PC-9 (cell line): Measurements from ENCODE around the gene SLC45A3. TPM values are rescaled to one million over a fixed set of nuclear protein-coding genes. Genes with fewer than 3 reads are reported as not detected.

Source experiments
- BruUV-seq: library from RNA; stranded (reverse); fragments of 400-500 nt; replicated peaks from 2 replicates; lab custom pipeline; 2021; lab: Mats Ljungman, UMichigan
- CTCF ChIA-PET: fragments of 300-600 bp; sonication (Branson Sonifier 250); formaldehyde crosslinking; loops from one replicate; lab custom pipeline; 2022; ENCODE audit warnings: antibody characterized with exemption; lab: Charles Lee
- POLR2A ChIA-PET: fragments of 300-600 bp; sonication (Branson Sonifier 250); formaldehyde crosslinking; loops from one replicate; lab custom pipeline; 2022; ENCODE audit warnings: antibody characterized with exemption; ENCODE audit not compliant: unreplicated experiment; lab: Charles Lee
- DNase-seq, 2 experiments: peaks; one replicate each; pipeline versions ENCODE4 v3.0.0 to v3.0.0-alpha.2; 2015 to 2022; ENCODE audit warnings: mixed read lengths in 1 of 2
- H2AFZ ChIP-seq: fragments of 200-600 bp; sonication (generic); 2 replicates; pipeline ENCODE4 v1.8.1; 2017; ENCODE audit warnings: antibody characterized with exemption
- H3F3A ChIP-seq: fragments of 200-600 bp; sonication (generic); 2 replicates; pipeline ENCODE4 v1.8.1; 2017; ENCODE audit warnings: antibody characterized with exemption, mild to moderate bottlenecking, low read depth; ENCODE audit not compliant: insufficient read depth
- H3K27ac ChIP-seq: fragments of 200-600 bp; sonication (generic); 2 replicates; pipeline ENCODE4 v1.6.1; 2016; ENCODE audit warnings: mixed run types
- H3K27me3 ChIP-seq: fragments of 200-600 bp; sonication (generic); 2 replicates; pipeline ENCODE4 v1.6.1; 2016; ENCODE audit warnings: low read depth, mixed run types; ENCODE audit not compliant: insufficient read depth
- H3K36me3 ChIP-seq: fragments of 200-600 bp; sonication (generic); 2 replicates; pipeline ENCODE4 v1.6.1; 2016; ENCODE audit warnings: low read depth, mixed run types
- H3K4me1 ChIP-seq: fragments of 200-600 bp; sonication (generic); replicated peaks from 2 replicates; pipeline ENCODE4 v1.6.1; 2016; ENCODE audit warnings: mixed run types; ENCODE audit not compliant: insufficient read depth
- H3K4me2 ChIP-seq: fragments of 200-600 bp; sonication (generic); 2 replicates; pipeline ENCODE4 v1.6.1; 2017; ENCODE audit warnings: mixed run types
- H3K4me3 ChIP-seq: fragments of 200-600 bp; sonication (generic); 2 replicates; pipeline ENCODE4 v1.6.1; 2016; ENCODE audit warnings: mixed run types
- H3K79me2 ChIP-seq: fragments of 200-600 bp; sonication (generic); 2 replicates; pipeline ENCODE4 v1.6.1; 2017; ENCODE audit warnings: low read depth, mixed run types
- H3K9me2 ChIP-seq: fragments of 200-600 bp; sonication (generic); 2 replicates; pipeline ENCODE4 v1.8.1; 2017; ENCODE audit warnings: mild to moderate bottlenecking; ENCODE audit not compliant: insufficient read depth
- H3K9me3 ChIP-seq: fragments of 200-600 bp; sonication (generic); 2 replicates; pipeline ENCODE4 v1.8.1; 2016; ENCODE audit warnings: low read depth; ENCODE audit not compliant: insufficient read depth
- H4K20me1 ChIP-seq: fragments of 200-600 bp; sonication (generic); 2 replicates; pipeline ENCODE4 v1.8.1; 2017; ENCODE audit not compliant: insufficient read depth
- CTCF ChIP-seq: fragments of 200-600 bp; sonication (generic); conservative IDR thresholded peaks from 2 replicates; pipeline ENCODE4 v1.6.1; 2017; ENCODE audit warnings: mixed run types, antibody characterized with exemption, mild to moderate bottlenecking, moderate library complexity
- EZH2 ChIP-seq: fragments of 200-600 bp; sonication (generic); IDR thresholded peaks from 2 replicates; pipeline ENCODE4 v1.8.0; 2017; ENCODE audit warnings: antibody characterized with exemption, low read depth
- intact Hi-C: fragments of 100-400 bp; cut with micrococcal nuclease; formaldehyde crosslinking; loops from one replicate; pipeline ENCODE4 v1.10.0; 2022; ENCODE audit not compliant: unreplicated experiment
- total RNA-seq: library from RNA; stranded (reverse); gene quantifications from 2 replicates; pipeline ENCODE4 v1.2.3, GENCODE V29; 2021

The SLC45A3 gene
- total RNA-seq, 1 experiment from 2014 or later = 19.9 TPM

DNA sequence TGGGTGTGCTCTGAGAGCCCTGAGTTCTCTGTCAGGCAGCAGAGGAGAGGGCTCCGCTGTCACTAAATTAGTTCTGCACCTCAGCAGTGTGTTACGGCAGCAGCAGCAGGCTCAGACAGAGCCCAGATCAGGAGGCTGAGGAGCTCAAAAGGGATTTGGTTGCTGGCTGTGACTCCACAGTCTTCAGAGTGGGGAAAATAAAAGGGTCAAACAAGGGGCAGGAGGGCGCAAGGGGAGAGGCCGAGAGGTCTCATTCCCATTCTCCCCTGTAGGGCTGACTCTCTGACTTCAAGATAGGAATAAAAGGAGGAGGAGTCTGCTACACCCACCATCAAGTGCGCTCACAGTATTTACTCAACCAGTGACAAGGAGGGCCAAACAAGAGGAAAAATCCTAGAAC is 9.2 kb upstream of the SLC45A3 start:
- Histone ChIP-seq H2AFZ (no peak overlapping the region), H3K4me1 (peaks cover 23% of the 10 kb centered on the region), H3K4me2 (no peak overlapping the region), H3K9me3 (no peaks in the 10 kb centered on the region), H3K9me2 (no peaks in the 10 kb centered on the region), H3F3A (peaks cover 23% of the 10 kb centered on the region; the same call in 1 of the 2 replicates), H3K79me2 (no peaks in the 10 kb centered on the region), H3K4me3 (no peak overlapping the region), H3K36me3 (no peaks in the 10 kb centered on the region), H4K20me1 (no peaks in the 10 kb centered on the region), H3K27ac (peak overlapping the region; percentile 45; the same call in 1 of the 2 replicates), H3K27me3 (no peaks in the 10 kb centered on the region)
- intact Hi-C loops = no loop called here
- no peak for TF ChIP-seq CTCF
- no TSS peak for BruUV-seq
- CTCF ChIA-PET = no interaction called here
- no peak for DNase-seq
- POLR2A ChIA-PET = no interaction called here

DNA sequence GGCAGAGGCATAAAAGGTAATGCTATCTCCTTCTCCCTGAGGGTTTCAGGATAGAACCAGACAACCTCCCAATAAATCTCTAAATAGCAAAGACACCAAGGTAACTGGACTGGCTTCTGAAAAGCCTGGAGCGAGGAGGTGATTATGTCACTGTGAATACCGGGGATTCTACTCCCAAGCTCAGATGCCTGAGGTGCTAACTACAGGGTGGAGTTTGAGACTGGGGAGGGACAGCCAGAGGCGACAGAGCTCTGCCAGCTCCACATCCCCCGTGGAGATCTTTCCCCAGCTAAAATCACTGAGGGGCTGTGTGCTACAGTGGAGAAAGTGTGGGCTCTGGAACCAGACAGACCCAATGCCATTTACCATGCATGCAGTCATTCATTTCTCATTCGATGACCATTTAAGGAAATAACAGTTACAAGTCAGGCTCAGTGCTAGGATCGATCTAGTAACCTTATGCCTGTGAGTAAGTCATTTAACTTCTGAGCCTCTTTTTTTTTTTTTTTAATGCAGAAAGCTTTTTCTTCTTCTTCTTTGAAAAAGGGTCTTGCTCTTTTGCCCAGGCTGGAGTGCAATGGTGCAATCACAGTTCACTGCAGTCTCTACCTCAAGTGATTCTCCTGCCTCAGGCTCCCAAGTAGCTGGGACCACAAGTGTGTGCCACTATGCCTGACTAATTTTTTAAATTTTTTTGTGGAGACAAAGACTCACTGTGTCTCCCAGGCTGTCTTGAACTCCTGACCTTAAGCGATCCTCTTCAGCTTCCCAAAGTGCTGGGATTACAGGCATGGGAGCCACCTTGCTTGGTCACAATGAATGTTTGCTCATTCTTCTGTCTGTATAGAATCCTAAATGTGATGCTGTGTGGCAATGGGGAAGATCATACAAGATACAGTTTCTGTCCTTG is 8.1 kb upstream of the SLC45A3 start:
- BruUV-seq = no TSS peak
- peak in 1 of 2 experiments; percentile 53 for DNase-seq
- no peak overlapping the region for H3K4me2 ChIP-seq

DNA sequence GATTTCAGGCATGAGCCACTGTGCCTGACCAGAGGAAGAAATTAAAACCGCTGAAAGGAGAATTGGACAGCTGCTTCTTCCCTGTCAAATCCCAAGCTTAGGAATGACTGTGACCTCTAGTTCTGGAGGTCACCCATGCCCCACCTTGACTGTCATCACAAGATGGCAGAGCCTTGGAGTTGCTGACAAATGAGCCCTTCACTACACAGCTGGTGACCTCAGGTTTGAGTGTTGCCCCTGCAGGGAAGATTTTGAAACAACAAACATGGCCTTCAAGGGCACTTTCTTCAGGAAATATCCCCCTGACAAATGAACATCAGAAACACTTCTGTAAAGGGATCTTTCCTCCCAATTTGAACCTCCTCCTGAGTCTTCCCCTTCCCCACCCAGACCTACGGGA is 6.9 kb upstream of the SLC45A3 start:
- no peak overlapping the region for H3K4me2 ChIP-seq
- H3K4me3 ChIP-seq = no peak overlapping the region
- H3K9me3 ChIP-seq = no peaks in the 10 kb centered on the region
- intact Hi-C loops = no loop called here
- H3K36me3 ChIP-seq = no peaks in the 10 kb centered on the region
- H3K27ac ChIP-seq = no peak overlapping the region
- H3K9me2 ChIP-seq = no peaks in the 10 kb centered on the region
- H2AFZ ChIP-seq = no peak overlapping the region
- CTCF ChIA-PET = interaction anchor here (0.6 kb wide), 1 partner anchor 27 kb away, joined by 4 read pairs; no protein-coding TSS in a partner anchor
- no TSS peak for BruUV-seq
- no peak for TF ChIP-seq CTCF
- TF ChIP-seq EZH2 = no peak
- no peak for DNase-seq
- H3K27me3 ChIP-seq = no peaks in the 10 kb centered on the region
- H3K4me1 ChIP-seq = peaks cover 23% of the 10 kb centered on the region
- H3F3A ChIP-seq = peaks cover 23% of the 10 kb centered on the region; the same call in 1 of the 2 replicates
- H4K20me1 ChIP-seq = no peaks in the 10 kb centered on the region
- H3K79me2 ChIP-seq = no peaks in the 10 kb centered on the region
- POLR2A ChIA-PET = no interaction called here

More for the DNA sequence above, 8.1 kb upstream of the SLC45A3 start:
- H3K4me1 ChIP-seq = peaks cover 23% of the 10 kb centered on the region
- H3K9me3 ChIP-seq = no peaks in the 10 kb centered on the region
- H3K36me3 ChIP-seq = no peaks in the 10 kb centered on the region
- CTCF ChIA-PET = interaction anchor here (0.6 kb wide), 2 partner anchors 21 to 99 kb away, joined by 4 to 7 read pairs; no protein-coding TSS in a partner anchor
- H3K4me3 ChIP-seq = no peak overlapping the region
- intact Hi-C loops = no loop called here
- no peaks in the 10 kb centered on the region for H3K9me2 ChIP-seq
- no peaks in the 10 kb centered on the region for H3K79me2 ChIP-seq
- no peaks in the 10 kb centered on the region for H4K20me1 ChIP-seq
- no peak overlapping the region for H3K27ac ChIP-seq
- TF ChIP-seq EZH2 (no peak), CTCF (no peak)
- no peaks in the 10 kb centered on the region for H3K27me3 ChIP-seq
- no peak overlapping the region for H2AFZ ChIP-seq
- POLR2A ChIA-PET = no interaction called here
- peaks cover 23% of the 10 kb centered on the region; the same call in 1 of the 2 replicates for H3F3A ChIP-seq
